ENCODE data around the gene PHLPP1.

DNA sequence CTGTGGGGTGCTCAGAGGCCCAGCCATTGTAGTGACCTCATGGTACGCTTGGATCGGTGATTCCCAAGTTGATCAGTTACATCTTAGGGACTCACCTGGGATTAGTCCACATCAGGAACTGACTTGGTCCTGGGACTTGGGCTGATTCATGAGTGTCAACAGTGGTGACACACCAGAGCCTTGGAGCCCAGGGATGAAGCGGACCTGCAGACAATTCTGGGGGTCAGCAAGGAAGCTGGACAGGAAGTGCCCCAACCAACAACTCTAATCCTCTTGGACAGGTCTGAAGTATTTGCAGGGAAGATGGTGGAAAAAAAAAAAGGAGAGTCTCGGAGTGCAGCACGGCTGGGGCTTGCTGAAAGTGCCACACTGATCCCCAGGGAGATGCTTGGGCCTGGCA is 288.6 kb downstream of the PHLPP1 start:
- TF ChIP-seq CTCF (IDR thresholded peaks at IDR 0.05 in 4 of 5, conservative IDR thresholded peaks at IDR 0.05 in 1 of 5) (no peak), POLR2A (IDR thresholded peaks at IDR 0.05) (no peak)

All from gastrocnemius medialis (tissue), 4 donors.